ENCODE measurements around the gene GATA3.

DNA sequence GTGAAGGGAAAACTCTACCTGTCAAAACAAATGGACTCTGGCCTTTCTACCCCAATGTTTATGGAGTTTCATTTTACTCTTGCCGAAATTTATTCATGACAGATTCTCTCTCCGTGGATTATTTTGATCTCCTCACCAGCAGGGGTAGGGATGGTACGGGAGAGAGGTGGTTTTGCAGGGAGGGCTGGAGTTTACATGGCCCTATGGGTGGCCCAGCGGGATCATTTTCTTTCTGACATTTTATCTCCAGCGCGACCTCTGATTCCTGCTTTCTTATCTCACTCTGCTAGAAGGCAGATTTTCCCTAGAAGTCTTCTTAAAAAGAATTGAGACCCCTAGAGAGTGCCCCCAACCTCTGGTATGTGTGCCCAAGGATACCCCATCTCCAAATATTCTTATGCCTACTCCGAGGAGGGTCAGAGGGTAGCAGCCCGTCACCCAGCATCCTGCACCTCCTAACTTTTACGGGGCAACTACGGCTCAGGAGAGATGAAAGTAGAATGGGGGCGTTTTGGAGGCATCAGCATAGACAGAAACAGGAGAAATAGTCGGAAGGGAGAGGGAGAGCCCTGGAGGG, 10.1 kb upstream of the GATA3 start:
- TF ChIP-seq GLIS3 (CRISPR knock-in tag; IDR thresholded peaks at IDR 0.05) (no peak), ARNTL (CRISPR knock-in tag; IDR thresholded peaks at IDR 0.05; ENCODE audit: borderline replicate concordance, low read depth) (no peak), TOX (CRISPR knock-in tag; IDR thresholded peaks at IDR 0.05; ENCODE audit: borderline replicate concordance) (no peak), ISL1 (CRISPR knock-in tag; IDR thresholded peaks at IDR 0.05) (no peak), ZFP30 (CRISPR knock-in tag; IDR thresholded peaks at IDR 0.05) (no peak), ZFP3 (CRISPR knock-in tag; IDR thresholded peaks at IDR 0.05) (no peak), PPARA (CRISPR knock-in tag; IDR thresholded peaks at IDR 0.05; ENCODE audit: borderline replicate concordance) (no peak), RARB (CRISPR knock-in tag; IDR thresholded peaks at IDR 0.05) (no peak), BACH2 (CRISPR knock-in tag; IDR thresholded peaks at IDR 0.05; ENCODE audit: borderline replicate concordance) (no peak)
- TF ChIP-seq, protein P1, sequence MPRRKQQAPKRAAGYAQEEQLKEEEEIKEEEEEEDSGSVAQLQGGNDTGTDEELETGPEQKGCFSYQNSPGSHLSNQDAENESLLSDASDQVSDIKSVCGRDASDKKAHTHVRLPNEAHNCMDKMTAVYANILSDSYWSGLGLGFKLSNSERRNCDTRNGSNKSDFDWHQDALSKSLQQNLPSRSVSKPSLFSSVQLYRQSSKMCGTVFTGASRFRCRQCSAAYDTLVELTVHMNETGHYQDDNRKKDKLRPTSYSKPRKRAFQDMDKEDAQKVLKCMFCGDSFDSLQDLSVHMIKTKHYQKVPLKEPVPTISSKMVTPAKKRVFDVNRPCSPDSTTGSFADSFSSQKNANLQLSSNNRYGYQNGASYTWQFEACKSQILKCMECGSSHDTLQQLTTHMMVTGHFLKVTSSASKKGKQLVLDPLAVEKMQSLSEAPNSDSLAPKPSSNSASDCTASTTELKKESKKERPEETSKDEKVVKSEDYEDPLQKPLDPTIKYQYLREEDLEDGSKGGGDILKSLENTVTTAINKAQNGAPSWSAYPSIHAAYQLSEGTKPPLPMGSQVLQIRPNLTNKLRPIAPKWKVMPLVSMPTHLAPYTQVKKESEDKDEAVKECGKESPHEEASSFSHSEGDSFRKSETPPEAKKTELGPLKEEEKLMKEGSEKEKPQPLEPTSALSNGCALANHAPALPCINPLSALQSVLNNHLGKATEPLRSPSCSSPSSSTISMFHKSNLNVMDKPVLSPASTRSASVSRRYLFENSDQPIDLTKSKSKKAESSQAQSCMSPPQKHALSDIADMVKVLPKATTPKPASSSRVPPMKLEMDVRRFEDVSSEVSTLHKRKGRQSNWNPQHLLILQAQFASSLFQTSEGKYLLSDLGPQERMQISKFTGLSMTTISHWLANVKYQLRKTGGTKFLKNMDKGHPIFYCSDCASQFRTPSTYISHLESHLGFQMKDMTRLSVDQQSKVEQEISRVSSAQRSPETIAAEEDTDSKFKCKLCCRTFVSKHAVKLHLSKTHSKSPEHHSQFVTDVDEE (CRISPR knock-in tag; IDR thresholded peaks at IDR 0.05) = no peak
- TF ChIP-seq, protein P2, sequence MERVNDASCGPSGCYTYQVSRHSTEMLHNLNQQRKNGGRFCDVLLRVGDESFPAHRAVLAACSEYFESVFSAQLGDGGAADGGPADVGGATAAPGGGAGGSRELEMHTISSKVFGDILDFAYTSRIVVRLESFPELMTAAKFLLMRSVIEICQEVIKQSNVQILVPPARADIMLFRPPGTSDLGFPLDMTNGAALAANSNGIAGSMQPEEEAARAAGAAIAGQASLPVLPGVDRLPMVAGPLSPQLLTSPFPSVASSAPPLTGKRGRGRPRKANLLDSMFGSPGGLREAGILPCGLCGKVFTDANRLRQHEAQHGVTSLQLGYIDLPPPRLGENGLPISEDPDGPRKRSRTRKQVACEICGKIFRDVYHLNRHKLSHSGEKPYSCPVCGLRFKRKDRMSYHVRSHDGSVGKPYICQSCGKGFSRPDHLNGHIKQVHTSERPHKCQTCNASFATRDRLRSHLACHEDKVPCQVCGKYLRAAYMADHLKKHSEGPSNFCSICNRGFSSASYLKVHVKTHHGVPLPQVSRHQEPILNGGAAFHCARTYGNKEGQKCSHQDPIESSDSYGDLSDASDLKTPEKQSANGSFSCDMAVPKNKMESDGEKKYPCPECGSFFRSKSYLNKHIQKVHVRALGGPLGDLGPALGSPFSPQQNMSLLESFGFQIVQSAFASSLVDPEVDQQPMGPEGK (CRISPR knock-in tag; IDR thresholded peaks at IDR 0.05; ENCODE audit: borderline replicate concordance) = no peak
- TF ChIP-seq, protein P3, sequence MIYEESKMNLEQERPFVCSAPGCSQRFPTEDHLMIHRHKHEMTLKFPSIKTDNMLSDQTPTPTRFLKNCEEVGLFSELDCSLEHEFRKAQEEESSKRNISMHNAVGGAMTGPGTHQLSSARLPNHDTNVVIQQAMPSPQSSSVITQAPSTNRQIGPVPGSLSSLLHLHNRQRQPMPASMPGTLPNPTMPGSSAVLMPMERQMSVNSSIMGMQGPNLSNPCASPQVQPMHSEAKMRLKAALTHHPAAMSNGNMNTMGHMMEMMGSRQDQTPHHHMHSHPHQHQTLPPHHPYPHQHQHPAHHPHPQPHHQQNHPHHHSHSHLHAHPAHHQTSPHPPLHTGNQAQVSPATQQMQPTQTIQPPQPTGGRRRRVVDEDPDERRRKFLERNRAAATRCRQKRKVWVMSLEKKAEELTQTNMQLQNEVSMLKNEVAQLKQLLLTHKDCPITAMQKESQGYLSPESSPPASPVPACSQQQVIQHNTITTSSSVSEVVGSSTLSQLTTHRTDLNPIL (CRISPR knock-in tag; IDR thresholded peaks at IDR 0.05; ENCODE audit: low read depth) = no peak

All from SK-N-SH treated with all-trans-retinoic acid at 6 μM for 48 hours (cell line).